HS-5 (cell line): ENCODE results near the gene REC8.
"Not testable (repeated sequence)": the region's sequence is repeated elsewhere in the genome, so short reads cannot be mapped to it uniquely, and the experiment has no call there.

Experiments used
- DNase-seq: peaks from one replicate; pipeline ENCODE4 v3.0.0-alpha.2; 2012; ENCODE audit warnings: low read depth

The REC8 gene

DNA sequence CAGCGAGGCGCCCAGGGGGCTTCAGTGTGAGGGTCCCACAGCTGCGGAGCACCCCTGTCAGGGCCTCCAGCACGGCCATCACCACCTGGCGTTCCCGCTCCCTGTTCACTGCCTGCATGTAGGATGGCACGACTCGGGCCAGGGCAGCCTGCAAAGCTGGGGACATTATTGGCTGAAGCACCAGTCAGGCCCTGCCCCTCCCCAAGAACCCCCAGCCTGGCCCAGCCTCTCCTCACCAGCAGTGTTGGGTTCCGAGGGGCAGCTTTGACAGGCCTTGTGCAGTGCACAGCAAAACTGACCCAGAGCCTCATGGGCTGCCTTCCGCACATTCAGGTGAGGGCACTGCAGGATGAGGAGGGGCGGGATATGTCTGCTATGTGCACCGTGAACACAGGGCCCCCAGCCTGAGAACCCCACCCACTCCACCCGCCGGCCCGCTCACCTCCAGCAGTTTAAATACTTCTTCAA, 11.2 kb downstream of the REC8 start:
- DNase-seq: no peak

DNA sequence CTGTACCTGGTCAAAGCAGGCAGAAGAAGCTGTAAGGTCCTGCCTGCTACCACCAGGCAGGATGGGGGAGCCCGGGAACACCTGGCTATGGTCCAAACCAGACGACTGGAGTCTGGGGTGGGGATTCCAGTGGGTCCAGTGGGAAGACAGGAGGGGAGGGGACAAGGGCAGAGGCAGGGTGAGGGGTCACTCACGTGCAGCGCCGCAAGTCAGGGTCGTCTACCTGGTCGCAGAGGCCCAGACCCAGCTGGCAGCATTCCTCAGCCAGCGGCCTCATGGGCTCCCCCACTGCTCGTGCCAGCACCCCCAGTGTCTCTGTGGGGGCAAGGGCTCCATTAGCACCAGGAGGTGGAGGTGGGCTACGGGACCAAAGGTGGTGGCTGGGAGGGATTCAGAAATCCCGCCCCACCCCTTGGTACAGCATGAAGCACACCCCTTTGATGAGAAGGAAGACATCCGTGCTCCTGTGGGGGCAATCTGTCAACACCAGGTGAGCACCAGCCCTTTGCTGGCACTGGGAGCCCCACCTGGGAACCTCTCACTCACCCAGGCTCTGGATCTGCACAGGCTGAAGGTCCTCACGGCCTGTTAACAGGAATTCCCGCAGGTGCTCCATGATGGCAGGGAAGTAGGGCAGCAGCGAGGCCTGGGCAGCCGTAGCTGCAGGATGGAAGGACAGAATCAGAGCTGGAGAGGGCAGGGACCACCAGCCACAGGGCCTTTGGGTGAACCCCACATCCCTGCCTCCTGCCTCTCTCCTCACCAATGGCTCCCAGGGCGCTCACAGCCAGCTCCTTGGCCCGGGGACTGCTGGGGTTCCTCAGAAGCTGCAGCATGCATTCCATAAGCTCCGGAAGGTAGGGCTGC, 12.5 kb downstream of the REC8 start:
- no peak for DNase-seq

DNA sequence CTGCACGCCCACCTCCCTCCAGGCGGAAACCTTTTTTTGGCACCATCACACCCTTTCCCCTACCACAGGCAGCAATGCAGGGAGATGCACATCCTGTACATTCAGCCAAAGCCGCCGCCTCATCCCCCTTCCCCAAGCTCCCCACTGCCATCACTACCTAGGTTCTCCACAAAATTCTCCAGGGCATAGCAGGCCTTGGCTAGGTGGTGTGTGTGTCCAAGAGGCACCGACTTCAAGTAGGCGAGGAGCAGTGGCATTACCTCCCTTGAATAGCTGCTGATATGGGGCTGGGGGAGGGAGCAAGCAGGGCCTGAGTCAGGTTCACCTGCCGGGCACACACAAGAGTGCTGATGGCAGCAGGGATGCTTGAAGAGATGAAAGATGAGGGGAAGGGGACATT, 13.1 kb downstream of the REC8 start:
- no peak for DNase-seq

DNA sequence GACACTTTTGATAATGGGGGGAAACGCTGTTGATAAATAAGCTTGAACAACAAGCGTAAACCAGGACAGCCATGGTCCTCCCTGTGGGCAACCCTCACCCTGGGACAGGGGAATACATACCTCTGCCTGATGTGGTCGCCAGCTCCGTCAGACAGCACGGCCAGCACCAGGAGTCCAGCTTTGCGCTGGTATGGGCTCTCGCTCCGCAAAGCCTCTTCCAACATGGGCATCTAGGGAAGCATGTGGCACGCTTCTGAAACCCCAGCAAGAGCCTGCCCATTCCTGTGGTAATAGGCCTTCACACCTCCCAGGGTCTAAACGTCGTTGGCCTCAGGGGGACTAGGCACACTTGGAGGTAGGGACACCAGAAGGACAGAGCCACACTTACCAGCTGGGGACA, 13.9 kb downstream of the REC8 start:
- DNase-seq: no peak

DNA sequence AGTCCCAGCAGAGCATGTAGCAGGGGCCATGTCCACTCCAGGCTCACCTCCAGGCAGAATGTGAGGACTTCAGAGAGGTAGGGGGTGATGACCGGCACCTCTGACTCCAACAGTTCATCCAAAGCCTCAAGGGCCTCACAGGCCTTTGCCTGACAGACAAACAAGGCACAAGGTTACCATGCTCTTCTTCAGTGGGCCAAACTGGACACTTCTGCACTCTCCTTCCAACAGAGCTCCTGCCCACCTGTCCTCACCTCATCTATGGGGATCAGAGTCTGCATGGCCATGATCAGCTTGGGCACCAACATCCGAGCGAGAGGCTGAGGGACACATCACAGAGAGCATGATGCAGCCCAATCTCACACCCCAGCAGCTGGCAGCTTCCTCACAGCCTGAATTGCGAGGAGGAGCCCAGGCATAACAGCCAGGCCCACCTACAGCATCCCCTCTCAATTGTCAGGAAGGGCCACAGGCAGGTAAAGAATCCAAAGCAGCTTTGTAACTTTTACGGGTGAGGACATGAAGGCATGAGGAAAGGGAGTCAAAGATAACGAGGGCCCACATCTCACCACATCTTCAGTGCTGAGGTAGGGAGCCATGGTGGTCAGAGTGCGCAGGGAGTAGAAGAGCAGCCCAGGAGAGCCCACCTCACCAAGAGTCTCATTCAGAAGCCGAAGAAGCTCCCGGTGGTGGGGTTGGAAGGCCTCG, 15.1 kb downstream of the REC8 start:
- no peak for DNase-seq

DNA sequence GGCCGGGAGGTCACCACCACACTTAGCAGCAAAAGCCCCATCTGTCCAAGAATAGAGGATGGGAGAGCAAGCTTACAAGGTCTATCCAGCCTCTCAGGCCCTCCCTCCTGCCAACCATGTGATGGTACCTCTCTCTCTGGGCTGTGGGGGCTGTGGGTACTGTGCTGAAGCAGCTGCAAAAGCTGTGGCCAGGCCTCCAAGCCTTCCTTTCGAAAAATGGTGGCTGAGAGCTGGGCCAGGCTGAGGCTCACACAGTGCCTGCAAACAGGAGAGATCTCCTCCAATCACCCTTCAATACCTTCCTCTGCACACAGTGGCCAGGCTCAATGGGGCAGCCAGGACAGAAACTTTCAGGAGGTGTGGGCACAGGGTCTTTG, 15.6 kb downstream of the REC8 start:
- no peak for DNase-seq

DNA sequence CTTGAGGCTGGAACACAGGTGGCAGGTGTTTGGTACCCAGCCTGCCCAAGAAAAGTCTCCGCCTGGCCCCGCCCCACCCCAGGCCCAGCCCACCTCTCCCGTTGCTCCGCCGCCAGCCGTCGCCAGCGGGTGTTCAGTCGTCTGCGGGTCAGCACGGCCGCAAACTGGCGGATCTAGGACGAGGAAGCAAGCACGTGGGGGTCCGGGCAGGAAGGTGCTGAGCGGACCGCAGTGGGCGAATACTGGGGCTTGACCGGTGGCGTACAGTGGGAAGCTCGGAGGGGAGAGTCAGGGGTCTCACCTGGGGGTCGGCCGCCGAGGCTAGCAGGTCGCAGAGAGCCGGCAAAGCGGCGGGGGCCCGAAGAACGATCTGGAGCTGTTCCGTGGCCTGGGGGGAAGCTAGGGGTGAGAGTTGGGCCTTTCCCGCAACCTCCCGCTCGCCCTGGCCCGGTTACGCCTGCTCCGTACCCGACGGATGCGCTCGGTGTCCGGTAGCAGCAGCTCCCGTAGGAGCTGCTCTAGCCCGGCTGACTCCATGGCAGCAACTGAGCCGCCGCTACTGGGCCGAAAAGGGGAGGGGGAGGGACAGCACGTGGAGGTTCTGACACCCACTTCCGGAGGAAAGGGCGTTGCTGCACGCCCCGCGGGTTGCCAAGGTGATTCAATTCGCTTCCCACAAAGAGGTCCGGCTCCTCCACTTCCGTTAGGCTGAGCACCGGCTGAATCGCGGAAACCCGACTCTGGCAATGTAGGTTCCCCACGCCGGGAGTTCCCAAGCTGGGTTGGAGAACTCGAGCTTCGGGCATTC, 16.6 kb downstream of the REC8 start, which contains the start of gene IPO4:
Gene IPO4 (minus strand): TSS at position 566 of the 808 bp plus-strand sequence. CDS start 29 bp downstream, at position 537.
- peak; percentile 81 for DNase-seq

DNA sequence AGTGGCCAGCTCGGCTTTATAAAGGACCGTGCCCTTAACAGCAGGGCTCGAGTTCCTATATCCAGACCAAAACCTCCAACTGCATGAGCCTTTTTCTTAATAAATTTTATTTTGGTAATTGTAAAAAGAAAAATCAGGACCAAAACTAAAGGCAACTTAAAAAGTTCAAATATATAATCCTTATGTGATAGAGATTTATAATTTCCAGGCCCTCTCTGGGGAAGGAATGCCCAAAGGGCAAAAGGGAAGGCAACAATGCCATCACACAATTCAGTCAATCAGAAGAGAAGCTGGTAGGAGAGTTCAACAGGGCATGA, 17.1 kb downstream of the REC8 start:
- no peak for DNase-seq

DNA sequence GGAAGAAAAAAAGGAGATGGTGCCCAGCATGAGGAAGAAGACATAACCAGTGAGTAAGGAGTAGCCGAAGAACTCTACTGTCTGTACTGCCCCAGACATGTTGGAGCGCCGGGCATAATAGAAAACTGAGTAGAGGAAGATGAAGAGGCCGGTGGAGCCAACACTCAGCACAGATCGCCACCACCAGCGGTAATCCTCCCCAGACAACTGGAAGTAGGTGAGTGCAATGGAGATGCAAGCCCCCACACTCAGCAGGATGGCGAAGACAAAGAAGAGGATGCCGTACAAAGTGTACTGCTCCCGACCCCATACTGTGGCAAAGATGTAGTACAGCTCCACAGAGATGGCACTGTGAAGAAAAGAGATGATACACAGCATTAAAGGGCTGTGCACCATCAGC, 17.6 kb downstream of the REC8 start:
- no peak for DNase-seq

DNA sequence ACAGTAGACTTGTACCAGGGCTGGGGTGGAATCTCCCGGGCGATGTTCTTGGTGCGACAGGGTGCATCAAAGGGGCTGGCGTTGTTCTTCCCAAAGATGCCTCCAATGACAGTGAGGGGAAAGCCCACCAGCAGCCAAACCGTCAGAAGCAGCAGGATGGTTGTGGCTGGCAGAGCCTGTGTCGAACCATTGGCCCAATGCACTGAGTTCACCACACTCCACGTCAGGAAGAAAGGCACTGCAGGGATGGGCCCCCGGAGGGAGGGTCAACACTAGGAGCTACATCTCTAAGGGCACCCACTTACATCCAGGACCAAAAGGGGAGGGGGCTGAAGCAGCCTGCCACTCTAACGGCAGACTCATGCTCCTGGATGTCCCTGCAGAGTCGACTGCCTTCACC, 18.5 kb downstream of the REC8 start:
- no peak for DNase-seq

DNA sequence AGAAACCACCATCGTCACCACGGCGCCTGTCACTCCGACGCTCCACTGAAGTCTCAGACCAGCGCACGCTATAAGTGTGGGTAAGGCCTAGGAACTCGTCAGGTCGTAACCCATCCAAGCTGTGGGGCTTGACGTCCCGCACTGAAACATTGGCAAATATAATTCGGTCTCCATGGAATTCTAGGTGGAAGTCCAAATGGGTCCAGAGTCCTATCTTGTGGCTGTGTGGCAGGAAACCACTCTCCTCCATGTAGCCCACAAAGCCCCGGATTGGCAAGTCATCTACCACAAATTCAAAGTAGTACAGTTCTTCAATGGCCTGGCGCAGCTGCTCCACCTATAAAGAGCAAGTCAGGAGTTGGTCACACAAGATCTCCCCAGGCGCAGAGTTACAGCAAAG, 21.1 kb downstream of the REC8 start:
- no peak for DNase-seq

DNA sequence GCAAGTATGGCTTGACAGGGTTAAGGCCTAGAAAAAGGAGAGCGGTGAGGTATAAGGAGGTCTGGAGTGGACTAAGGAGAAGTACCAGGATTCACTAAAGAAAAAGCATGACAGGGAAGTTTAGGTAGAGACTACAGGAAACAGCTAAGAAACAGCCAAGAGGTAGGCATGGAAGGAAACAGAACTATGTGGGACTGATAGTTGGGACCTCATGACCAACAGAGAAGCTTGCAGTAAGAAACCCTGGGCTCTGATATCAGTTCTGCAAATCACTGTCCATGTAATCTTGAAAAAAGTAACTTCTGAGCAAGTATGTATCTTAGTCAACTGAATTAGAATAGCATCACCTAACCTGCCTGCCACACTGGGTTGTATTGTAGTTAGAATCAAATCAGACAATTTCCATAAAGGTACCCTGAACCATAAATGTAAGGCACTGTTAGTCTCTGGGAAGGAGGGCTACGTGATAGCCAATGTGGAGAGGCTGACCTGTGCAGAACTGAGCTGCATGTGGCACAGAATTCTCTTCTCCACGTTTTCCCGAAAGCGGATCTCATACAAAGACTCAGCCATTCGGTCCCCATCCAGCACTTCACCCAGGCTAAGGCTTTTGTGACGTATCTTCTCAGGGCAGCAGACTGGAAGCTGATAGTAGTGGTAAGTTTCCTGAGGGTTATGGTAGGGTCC, 22.4 kb downstream of the REC8 start:
- no peak for DNase-seq

DNA sequence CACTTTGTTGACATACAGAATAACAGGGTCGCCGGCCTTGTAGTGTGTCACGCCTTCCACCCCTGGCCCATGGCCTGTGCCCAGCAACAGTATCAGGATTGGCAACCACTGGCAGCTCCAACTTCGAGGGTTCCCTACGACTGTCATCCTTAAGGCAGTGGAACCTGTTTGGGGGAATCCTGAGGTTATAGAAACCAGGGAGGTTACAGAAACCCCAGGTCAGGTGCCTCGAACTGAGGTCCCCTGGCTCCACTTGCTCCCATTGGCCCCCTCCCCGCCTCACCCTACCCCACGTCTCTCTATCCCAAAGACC, 22.9 kb downstream of the REC8 start:
- no peak for DNase-seq

DNA sequence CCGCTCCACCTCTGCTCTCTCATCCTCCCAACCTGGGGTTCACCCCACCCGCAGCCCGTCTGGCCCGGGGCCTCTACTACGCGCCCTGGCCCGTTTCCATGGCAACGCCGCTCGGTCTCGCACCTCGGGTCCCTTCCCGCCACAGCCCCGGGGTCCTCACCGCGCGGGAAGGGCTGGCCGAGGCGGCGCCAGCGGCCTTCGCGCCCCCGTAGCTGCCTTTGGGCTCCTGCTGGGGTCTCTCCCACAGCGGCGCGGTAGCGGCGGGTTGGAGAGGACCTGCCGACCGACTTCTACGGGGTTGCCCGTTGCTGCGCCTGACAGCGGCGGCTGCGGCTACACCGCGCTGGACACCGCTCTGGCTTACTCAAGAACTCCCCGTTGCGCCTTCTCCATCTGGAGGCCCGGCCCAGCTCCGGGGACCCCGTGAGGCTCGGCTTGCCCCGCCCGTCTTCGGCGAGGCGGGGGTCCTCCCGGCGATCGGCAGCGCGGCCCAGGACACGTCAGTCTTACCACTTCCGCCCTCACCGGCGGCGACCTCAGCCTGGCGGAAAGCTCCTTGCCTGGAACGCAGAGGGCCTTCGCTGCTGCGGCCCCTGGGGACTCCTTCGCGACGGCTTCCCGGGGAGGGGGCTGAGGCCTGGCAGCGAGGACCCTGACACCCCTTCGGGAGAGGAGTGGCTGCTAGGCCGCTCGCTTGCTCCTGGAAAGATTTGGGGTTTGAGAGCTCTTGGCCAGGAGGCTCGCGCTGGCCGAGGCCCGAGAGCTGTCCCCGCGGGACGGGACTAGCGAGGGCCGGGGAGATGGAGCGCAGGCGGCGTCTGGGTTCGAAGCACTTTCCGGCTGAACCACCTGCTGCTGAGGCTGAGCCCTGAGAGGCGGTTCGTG, 23.5 kb downstream of the REC8 start, which contains the start of gene TM9SF1:
Gene TM9SF1 (minus strand): TSS at position 256 of the 885 bp plus-strand sequence. CDS start 422 bp downstream, outside the sequence.
- DNase-seq: peak; percentile 46

DNA sequence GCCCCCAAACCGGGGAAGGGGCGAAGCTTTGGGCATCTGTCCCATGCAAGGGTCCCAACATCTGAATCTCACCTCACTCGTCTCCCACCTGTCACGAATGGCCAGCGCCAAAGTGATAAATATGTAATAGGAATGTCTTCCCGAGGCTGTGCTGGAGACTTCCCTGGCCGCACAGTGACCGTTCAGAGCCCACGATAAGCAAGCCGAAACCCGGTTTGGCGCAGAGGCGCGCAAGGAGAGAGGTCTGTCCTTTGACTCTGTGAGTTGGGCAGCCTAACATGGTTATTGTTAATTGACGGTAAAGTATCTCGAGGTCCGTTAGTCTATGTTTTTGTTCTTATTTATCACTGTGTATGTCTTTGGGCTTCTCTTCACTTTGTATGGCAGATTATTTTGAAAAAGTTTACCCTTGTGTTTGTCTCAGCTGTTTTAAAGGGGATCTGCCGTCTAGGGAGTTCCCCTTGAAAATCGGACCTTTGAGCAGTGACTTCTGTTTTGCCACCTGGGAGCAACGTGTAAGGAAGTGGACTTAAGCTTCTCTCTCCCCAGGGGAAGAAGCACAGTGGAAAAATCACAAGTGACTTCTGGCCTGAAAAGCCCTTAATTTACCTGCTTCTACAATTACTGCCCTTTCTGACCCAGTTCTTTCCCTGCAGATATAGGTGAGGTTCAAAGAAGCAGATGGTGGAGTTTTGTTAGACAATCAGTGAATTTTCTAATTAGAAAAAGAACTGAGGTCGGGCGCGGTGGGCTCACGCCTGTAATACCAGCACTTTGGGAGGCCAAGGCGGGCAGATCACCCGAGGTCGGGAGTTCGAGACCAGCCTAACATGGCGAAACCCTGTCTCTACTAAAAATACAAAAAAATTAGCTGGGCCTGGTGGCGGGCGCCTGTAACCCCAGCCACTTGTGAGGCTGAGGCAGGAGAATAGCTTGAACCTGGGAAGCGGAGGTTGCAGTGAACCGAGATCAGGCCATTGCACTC, 24.5 kb downstream of the REC8 start:
- DNase-seq: no peak

DNA sequence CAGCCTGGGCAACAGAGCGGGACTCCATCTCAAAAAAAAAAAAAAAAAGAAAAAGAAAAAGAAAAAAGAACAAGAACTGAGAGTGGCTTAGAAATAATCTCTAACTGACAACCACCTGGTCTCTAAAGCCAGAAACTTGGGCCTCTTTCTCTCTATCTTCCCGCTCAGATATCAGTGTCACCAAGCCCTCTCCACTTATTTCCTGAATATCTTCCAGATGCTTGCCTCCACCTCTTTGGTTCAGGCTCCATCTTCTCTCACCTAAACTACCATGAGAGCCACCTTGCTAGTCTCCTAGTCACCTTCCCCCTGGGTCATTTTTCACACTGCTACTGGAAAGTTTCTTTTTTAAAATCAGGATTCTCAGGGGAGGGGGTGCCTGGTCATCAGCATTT, 25.2 kb downstream of the REC8 start:
- DNase-seq: no peak

DNA sequence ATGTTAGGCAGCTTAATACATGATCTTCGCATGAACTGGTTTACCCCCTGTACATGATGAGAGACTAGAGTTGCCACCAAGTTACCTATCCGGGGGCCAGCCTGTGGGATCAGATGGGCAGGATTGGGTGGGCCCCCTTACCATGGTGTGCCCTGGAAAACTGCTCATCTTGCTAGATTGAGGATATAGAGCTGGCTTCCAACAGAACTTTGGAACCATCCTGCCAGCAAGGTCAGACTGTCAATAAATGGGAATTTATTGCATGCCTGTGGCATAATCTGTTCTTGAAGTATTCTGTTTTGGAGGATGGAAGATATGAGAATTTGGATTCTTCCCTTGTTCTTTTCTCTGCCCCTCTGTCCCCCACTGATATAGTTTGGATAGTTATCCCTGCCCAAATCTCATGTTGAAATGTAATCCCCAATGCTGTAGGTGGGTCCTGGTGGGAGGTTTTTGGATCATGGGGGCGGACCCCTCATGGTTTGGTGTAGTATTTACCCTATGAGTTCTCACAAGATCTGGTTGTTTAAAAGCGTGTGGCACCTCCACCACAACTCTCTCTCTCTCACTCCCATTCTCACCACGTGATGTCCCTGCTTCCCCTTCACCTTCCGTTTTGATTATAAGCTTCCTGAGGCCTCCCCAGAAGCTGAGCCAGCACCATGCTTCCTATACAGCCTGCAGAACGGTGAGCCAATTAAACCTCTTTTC, 27.1 kb downstream of the REC8 start:
- no peak for DNase-seq

DNA sequence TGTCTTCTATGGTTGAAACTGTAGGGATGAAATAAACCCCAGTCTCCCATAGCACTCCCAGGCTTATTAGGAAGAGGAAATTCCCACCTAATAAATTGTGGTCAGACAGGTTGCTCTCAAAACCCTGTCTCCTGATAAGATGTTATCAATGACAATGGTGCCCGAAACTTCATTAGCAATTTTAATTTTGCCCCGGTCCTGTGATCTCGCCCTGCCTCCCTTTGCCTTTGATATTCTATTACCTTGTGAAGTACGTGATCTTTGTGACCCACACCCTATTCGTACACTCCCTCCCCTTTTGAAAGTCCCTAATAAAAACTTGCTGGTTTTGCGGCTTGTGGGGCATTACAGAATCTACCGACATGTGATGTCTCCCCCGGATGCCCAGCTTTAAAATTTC, 30.7 kb downstream of the REC8 start:
- not testable (repeated sequence) for DNase-seq

DNA sequence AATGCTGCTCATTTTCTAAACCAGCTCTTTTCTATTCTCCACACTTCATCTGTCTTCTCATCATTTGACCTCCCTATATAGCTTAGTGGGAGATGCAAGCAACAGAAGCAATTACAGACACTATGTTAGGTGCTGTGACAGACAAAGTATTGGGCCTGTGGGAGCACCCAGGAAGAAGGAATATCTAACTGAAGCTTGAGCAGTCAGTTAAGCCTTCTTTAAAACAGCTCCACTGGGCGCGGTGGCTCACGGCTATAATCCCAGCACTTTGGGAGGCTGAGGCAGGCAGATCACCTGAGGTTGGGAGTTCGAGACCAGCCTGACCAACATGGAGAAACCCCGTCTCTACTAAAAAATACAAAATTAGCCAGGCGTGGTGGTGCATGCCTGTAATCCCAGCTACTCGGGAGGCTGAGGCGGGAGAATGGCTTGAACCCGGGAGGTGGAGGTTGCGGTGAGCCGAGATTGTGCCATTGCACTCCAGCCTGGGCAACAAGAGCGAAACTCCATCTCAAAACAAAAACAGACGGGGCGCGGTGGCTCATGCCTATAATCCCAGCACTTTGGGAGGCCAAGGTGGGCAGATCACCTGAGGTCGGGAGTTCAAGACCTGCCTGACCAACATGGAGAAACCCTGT, 31.5 kb downstream of the REC8 start:
- DNase-seq: not testable (repeated sequence)
